Hematopoietic multipotent progenitor cell treated with erythropoietin and hydrocortisone succinate and interleukin-3 and kit ligand, for 6 days (in vitro differentiated cells): Measurements from ENCODE around the gene KLK5.

Experiments
- DNase-seq: peaks from one replicate; pipeline ENCODE4 v3.0.0-alpha.2; 2015

The KLK5 gene

GRCh38 chr19:50968716-50969412 lies 16.0 kb upstream of the KLK5 start:
- no peak for DNase-seq

GRCh38 chr19:50967929-50968715 lies 15.3 kb upstream of the KLK5 start:
- no peak for DNase-seq

DNA sequence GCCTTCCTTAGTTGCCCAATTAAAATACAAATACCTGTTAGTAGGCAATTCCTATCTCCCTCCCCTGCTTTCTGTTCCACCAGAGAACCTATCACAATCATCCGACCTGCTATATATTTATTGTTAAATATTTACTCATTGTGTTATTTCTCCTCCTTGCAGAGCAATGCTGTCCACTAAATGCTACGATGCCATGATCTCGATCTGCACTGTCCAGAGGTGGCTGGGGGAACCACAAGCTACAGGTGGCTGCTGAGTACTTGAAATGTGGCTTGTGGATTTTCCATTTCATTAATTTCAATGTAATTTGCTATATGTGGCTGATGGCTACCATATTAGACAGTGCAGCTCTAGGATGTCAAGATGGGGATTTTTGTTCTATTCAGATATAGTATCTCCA lies 11.4 kb upstream of the KLK5 start:
- no peak for DNase-seq

DNA sequence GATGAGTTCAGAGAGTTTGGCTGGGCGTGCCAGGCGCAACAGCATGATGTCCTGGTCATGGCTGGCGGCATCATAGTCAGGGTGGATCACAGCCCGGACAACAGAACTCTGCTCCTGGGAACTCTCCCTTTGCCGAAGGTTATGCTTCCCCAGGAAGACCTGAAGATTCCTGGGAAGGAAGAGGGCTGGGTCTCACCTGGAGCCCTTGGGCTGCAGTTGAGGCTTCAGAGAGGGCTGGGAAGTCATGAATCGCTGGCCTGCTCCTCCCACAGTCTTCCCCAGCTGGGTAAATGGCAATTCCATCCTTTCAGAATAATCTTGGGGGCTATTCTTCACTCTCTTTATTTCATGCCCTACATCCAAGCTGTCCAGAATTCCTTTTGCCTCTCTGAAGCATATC lies 10.5 kb upstream of the KLK5 start:
- DNase-seq: no peak

GRCh38 chr19:50962245-50962644 lies 9.4 kb upstream of the KLK5 start:
- DNase-seq: no peak

GRCh38 chr19:50959731-50960500 lies 7.1 kb upstream of the KLK5 start:
- no peak for DNase-seq

DNA sequence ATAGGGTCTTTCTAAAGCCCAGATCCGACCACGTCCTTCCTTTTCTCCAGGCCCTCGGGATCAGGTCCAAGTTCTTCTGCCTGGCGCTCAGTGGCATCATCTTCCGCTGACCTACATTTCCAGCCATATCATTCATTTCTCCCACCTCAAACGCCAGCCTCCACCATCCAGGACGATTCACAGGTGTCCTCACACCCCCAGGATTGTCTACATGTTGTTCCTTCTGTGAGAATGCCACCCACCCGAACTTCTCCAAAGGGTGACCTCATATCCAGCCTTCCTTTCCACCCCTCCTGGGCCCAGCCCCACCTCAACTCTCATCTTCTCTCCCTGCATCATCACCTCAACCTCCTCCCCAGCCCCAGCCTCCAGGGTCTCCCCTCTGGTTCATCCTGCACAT lies 4.7 kb upstream of the KLK5 start:
- no peak for DNase-seq

- no peak for DNase-seq
Observed at GRCh38 chr19:50949861-50950260, 3.0 kb downstream of the KLK5 start.

- DNase-seq: no peak
Observed at GRCh38 chr19:50947123-50947522, 5.7 kb downstream of the KLK5 start.

- no peak for DNase-seq
Observed at GRCh38 chr19:50944795-50945194, 8.0 kb downstream of the KLK5 start.

- no peak for DNase-seq
Observed at GRCh38 chr19:50943074-50943828, 9.6 kb downstream of the KLK5 start.

DNA sequence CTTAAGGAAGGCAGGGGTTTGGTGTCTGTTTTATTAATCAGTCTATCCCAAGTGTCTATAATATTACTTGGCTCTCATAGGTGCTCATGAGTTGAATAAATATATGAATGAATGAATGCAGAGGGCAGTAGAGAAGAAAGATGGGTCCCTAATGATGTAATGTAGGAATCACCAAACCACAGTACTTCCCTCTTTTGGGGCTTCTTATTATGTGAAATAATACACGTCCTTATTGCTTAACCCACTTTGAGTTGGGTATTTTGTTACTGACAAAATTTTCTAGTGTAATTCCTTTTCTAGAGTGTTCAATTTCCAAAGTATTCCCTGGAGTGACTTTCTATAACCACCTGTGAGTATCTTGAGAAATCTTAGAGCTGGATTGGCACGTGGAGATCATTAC lies 13.2 kb downstream of the KLK5 start:
- DNase-seq: no peak

DNA sequence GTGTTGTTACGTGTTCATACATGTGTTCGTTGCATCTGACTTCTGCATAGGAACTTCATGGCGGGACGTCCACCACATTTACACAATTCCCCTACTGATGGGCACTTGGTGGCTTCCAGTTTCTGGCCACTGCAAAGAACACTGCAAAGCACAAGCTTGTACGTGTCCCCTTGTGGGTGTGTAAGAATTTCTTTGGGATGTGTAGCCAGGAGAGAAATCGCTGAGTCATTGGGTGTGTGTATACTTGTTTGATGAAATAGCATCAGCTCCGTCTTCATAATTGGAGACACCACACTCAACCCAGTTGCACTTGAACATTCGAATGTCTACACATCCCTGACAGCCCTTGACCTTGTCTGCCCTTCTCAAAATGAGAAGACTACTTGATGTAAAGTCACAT lies 19.2 kb downstream of the KLK5 start:
- peak; percentile 54 for DNase-seq

DNA sequence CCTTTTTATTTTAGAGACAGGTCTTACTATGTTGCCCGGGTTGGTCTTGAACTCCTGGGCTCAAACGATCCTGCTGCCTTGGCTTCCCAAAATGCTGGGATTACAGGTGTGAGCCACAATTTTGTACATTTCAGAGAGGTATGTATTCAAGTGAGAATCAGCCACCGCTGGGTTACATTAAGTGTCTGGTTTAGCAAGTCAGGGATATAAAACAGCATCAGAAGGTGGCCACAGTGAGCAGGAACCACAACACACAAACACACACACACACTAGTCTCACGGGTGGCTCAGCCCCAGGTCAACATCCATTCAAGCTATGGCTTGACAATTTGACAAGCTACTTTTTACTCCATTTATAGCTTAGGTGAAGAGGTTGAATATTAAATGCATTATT lies 20.2 kb downstream of the KLK5 start:
- no peak for DNase-seq

DNA sequence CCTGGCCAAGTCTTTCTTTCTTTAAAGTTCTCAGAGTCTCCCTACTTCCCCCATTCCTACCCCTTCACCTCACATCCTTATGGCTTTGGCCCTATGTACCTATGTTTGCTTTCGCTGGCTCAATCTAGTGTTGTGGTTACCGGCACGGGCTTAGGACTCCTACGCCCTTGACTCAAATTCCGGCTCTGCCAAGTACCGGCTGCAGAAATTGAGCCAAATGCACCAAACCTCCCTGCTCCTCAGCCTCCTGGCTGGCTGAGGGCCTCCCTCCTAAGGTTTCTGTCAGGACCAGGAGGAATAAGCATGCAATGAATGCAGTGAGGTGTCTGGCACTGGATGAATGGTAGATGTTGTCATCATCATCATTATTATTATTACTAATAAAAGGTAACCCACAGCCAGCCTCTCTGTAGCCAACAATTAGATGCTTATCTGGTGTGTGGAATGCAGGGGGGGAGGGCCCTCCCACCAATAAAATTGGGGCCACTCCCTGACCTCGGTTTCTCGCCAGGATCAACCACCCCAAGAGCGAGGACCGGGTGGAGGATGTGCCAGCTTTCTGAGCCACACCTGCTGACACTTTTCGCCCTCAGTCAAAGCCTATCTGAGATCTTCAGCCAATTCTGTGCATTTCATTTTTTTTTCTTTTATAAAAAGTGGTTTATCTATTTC lies 20.7 kb downstream of the KLK5 start:
- DNase-seq: no peak

DNA sequence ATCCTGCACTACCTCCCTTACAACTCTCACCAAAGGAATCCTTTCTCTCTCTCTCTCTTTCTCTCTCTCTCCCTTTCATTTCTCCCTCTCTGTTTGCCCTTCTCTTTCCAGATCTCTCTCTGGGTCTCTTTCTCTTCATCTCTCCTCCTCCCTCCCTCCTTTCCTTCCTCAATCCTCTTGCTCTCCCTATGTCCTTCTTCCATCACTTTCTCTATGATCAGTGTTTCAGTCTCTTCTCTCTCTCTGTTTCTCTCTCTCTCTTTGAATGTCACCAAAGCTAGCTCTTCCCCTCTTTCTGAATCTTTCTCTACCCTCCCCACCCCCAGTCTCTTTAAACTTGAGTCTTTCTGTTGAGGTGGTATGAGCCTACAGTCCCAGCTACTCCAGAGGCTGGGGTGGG lies 21.8 kb downstream of the KLK5 start:
- DNase-seq: no peak

GRCh38 chr19:50928831-50929230 lies 24.0 kb downstream of the KLK5 start:
- no peak for DNase-seq

DNA sequence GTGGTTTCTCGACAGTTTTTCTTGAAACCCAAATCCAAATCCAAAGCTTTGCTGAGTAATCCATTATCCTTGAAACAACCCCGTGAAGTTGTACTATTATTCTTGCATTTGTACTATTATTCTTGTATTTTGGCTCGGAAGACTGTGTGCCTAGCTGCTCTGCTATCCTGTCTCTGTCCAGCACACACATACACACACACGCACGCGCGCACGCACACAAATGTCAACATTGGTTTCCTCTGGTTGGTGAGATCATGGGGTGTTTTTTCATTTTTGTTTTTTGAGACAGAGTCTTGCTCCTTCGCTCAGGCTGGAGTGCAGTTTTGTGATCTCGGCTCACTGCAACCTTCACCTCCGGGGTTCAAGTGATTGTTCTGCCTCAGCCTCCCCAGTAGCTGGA lies 26.7 kb downstream of the KLK5 start:
- DNase-seq: no peak

DNA sequence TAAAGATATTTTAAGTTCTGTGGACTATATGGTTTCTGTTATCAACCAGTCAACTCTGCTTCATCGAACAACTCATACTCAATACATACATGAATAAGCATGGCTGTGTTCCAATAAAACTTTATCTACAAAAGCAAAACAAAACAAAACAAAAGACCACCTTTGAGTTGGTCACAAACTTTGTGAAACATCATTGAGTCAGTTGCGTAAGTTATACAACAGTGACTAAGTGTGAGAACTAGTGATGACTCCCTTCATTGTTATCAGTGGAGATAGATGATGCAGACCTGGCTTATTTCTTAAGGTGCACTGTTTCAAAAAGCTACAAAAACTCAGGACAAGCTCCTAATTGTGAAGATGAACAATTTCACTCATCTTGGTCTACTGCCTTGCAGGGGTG lies 27.1 kb downstream of the KLK5 start:
- no peak for DNase-seq

- no peak for DNase-seq
Observed at GRCh38 chr19:50924586-50924985, 28.3 kb downstream of the KLK5 start.

GRCh38 chr19:50922317-50922853 lies 30.5 kb downstream of the KLK5 start:
- peak; percentile 87 for DNase-seq
